Right ventricle myocardium superior (tissue), 1 donor: Measurements from ENCODE around the gene REXO1. TPM values are rescaled to one million over a fixed set of nuclear protein-coding genes. Genes with fewer than 3 reads are reported as not detected.

Experiments used
- ATAC-seq: fragments of 200-7000 bp; cut with Tn5 transposase; one replicate; pipeline ENCODE4 v1.9.1; 2020; ENCODE audit warnings: mild to moderate bottlenecking; ENCODE audit not compliant: poor library complexity
- DNase-seq: peaks from one replicate; pipeline ENCODE4 v3.0.0-alpha.2; 2020
- intact Hi-C: fragments of 100-400 bp; cut with DNase I; formaldehyde crosslinking; loops from one replicate; pipeline ENCODE4 v1.11.2; 2022
- microRNA-seq: library from miRNA; unstranded; fragments of <30 nt; microRNA quantifications from one replicate; pipeline ENCODE4 v1.2.0, GENCODE V29; 2020
- total RNA-seq: library from RNA; stranded (reverse); fragmentation: NEBNext Ultra II Directional; extraction: Animal tissue kit (Norgen Biotek cat#: 25700); gene quantifications from one replicate; pipeline ENCODE4 v1.2.1, GENCODE V29; 2021
- donor health status: DM: no; HTN: yes; CAD: no; lungs with severe emphysema.

REXO1 gene
- total RNA-seq, 1 donor from 2014 or later: 13.6 TPM

DNA sequence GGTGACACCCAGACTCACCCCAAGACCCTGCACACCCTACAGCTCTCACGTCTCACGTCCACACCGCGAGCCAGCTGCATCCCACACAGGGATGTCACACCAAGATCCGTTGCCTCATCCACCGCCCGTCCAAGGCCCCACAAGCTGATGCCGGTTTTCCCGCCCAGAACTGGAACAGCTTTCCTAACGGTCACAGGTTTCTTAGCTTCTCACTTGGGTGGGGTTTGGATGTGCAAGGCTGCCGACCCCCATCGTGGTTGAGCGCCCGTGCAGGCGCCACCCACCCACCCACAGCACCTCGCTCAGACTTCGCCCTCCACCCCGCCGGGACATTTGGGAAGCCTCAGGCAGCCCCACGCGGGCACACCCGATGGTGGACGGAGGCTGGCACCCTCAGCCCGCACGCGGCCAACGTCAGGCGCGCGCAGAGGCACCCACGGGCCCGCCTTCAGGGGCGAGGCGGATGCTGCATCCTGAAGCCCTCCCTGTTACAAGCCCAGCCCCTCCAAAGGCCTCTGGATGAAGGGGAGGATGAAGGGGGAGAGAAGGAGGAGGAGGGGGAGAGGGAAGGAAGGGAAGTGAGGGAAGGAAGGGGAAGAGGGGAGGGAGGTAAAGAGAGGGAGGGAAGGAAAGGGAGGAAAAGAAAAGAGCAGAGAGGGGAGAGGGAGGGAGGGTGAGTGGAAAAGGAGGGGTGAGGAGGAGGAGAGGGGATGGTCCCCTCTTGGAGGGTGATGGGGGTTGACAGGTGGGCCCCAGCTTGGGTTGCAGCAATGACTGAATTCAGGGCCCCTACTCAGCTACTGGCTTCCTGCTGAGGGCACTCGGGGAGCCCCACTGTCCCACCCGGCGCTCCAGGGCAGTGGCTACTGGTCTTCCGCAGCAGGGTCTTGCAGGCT is 82.1 kb downstream of the REXO1 start:
- intact Hi-C loops: loop anchor here (2.0 kb wide), 1 partner anchor 219 kb away; no protein-coding TSS in a partner anchor
- DNase-seq: no peak
- ATAC-seq: no peak

Small RNAs within 50 kb of the gene (microRNA-seq; reads per million reads assigned to microRNA genes)
- gene MIR1909: not detected

Other genes starting within 250 kb of the REXO1 start
- gene UQCR11, start 243.0 kb downstream of the REXO1 start, total RNA-seq: 1,222 TPM
- 20.0 TPM for gene TCF3, start 195.9 kb downstream of the REXO1 start, total RNA-seq
- not detected for gene ONECUT3, start 95.0 kb downstream of the REXO1 start, total RNA-seq
- 0.46 TPM for gene ATP8B3, start 36.2 kb downstream of the REXO1 start, total RNA-seq
- 6.2 TPM for gene KLF16, start 15.1 kb upstream of the REXO1 start, total RNA-seq
- gene ABHD17A, start 37.0 kb upstream of the REXO1 start, total RNA-seq: 55.7 TPM
- gene ADAT3, start 56.9 kb upstream of the REXO1 start, total RNA-seq: 2.1 TPM
- 16.2 TPM for gene SCAMP4, start 56.9 kb upstream of the REXO1 start, total RNA-seq
- gene CSNK1G2, start 92.7 kb upstream of the REXO1 start, total RNA-seq: 24.3 TPM
- gene BTBD2, start 167.2 kb upstream of the REXO1 start, total RNA-seq: 56.3 TPM
- 238 TPM for gene MKNK2, start 202.8 kb upstream of the REXO1 start, total RNA-seq
- gene MOB3A, start 247.8 kb upstream of the REXO1 start, total RNA-seq: 15.6 TPM
- 1.7 TPM for gene IZUMO4, start 248.4 kb upstream of the REXO1 start, total RNA-seq